GM19468 (cell line): ENCODE data around the gene OGFOD1.
A peak's percentile ranks its signal among the peaks of the same experiment; 100 is the strongest.

Experiments
- ATAC-seq: cut with Tn5 transposase; IDR thresholded peaks from one replicate; pipeline ENCODE4 v1.9.1; 2021; ENCODE audit warnings: mild to moderate bottlenecking, moderate library complexity, moderate number of reproducible peaks; ENCODE audit not compliant: unreplicated experiment; ENCODE audit errors: extremely low read depth

Gene OGFOD1

GRCh38 chr16:56425439-56425832 lies 25.9 kb upstream of the OGFOD1 start, which contains the start of gene AMFR:
Gene AMFR, minus strand, starts transcription at chr16:56425545. Its CDS starts 218 bp downstream, at chr16:56425327.
- ATAC-seq = peak; percentile 51

DNA sequence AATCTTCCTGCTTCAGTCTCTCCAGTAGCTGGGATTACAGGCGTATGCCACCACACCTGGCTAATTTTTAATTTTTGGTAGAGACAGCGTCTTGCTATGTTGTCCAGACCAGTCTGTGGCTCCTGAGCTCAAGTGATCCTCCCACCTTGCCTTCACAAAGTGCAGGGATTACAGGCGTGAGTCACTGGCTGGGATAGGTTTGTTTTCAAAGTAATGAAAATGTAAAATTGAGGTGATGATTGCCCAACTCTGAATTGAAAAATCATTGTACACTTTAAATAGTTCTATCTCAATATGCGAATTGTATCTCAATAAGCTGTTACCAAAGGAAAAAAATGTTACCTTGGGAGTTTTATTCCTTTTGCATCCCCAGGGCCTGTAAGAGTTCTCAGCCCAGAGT lies 24.8 kb upstream of the OGFOD1 start:
- ATAC-seq = no peak

GRCh38 chr16:56428091-56428490 lies 23.3 kb upstream of the OGFOD1 start:
- no peak for ATAC-seq

DNA sequence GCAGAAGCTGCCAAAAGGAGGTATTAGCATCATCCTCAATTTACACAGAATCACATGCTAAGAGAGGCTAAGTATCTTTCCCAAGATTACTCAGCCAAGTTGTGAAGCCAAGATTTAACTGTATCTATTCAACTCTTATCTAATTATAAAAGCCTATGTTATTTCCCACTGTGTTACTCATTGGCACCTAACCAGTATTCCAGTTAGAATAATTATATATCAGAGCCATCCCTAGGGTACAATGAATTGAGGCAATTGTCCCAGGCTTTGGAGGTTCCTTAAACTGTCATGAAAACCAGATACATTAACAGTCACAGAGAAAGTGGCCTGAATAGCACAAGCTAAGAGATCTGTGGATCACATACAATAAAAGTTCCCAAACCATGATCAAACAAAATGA lies 15.1 kb upstream of the OGFOD1 start:
- no peak for ATAC-seq

DNA sequence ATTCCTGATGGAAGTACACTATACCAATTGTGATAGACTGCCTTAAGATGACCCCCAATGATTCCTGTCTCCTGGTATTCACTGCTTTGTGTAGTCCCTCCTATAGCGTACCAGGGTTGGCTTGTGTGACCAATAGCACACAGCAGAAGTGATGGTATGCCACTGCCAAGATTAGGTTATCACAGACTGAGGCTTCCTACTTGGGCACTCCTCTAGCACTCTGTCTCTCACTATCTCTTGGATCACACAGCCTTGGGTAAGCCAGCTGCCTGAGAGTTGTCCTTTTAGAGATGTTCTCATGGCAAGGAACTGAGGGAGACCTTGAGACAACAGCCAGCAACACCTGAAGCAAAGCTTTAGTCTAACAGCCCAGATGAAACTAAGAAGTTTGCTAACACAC lies 13.3 kb upstream of the OGFOD1 start:
- no peak for ATAC-seq

- no peak for ATAC-seq
These were observed 4.1 kb upstream of the OGFOD1 start for GRCh38 chr16:56447286-56447685.

DNA sequence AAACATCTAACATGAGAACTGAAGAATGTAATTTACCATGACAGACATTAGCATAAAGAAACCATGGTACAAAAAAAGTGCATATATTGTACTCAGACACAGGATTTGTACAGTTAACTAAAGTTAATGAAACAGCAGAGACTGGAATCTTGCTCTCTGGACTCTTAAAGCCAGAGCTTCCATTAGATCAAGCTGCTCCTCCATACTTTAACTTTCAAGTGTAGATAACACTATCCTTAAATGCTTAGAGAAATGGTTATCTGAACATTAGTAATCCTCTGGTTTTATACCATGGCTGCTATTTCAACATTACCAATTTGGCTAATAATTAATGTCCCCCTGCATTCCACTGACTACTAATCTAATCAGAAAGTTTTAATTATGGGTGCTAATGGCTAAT lies 3.3 kb upstream of the OGFOD1 start:
- ATAC-seq = no peak

DNA sequence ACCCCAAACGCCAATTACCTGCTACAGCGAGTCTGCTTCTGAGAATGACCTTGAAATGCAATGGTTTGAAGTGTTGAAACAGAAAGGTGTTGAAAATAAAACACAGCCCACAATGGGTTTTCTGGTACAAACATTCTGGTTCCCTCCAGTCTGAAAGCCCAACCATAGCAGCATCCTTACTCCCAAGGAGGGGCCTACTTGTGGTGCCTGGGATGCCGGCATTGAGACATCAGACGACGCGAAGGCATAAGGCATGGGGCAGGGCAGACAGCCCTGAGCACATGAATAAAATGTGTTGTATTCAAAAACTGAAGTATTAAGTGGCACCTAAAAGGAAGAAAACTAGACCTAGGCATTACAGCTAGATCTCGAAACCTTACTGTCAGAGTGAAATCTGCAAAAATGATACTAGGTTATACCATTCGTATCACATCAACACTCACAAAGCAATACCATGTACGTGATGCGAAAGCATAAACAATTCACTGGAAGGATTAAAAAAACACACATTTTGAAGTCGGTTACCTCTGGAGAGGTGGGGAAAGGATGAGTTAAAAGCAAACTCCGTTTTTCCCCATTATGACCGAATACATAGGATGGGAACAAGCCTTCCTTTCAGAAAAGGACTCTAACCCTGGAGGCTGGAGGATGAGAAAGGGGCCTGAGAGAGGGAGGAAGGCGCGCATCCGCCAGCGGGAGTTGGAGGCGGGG lies 924 bp upstream of the OGFOD1 start:
- ATAC-seq = no peak

DNA sequence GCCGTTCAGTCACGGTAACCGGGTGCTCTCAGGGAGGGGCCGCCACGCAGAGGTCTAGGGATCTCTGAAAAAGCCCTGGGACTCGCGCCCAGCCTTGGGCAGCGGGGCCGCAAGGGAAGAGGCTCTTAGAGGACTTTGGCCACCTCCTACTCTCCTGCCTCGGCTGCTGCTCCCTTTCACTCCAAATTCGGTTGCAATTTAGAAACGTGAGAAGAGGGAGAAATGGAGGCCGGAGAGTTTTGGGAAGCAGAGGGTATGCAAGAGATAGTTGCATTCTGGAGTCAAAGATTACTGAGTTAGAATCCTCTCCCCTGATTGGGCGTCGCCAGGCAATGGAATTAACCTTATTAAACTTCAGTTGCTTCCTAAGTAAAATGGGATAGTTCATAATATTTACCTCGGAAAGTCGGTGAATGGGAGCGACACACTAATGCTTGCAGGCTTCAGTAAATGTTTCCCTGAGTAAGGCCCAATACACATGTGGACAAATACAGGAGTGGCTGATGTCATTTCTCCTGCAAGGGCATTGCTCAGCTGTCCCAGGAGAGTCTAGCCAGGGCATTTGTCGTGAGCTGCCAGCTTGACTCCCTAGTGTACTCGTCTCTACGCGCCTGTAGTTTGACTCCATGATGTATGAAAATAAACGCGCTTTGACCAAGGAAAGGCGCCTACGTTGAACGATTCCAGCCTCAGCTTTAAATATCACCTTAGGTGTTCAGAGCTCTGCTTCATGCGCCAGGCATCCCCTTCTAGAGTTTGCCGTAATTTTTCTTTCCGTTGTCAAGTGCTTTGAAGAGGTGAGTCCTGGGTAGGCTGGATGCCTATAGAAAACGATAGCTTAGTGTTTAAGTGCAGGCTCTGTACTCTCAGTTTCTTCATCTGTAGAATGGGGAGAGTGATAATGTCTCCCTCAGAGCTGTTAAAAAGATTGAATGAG lies 667 bp downstream of the OGFOD1 start:
- peak; percentile 6 for ATAC-seq

DNA sequence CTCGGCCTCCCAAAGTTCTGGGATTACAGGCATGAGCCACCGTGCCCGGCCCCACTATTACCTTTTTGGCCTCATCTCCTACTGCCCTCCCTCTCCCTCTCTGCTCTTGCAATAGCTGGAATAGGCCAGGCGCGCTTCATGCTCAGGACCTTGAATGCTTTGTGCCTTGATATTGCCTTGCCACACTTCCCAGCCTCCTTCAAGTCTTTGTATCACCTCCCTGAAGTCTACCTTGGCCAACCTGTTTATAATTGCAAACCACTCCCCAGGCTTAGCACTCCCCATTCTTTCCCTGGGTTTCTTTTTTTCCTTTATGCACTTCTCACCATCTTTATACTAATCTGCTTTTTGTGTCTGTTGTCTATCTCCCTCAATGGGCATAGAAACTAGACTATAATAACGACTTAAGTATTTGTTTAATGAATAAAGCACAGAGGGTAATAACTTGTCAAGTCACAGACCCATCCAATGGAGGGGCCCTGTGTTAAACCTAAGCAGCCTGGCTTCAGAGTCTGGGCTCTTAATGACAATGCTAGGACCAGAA lies 6.6 kb downstream of the OGFOD1 start:
- no peak for ATAC-seq

DNA sequence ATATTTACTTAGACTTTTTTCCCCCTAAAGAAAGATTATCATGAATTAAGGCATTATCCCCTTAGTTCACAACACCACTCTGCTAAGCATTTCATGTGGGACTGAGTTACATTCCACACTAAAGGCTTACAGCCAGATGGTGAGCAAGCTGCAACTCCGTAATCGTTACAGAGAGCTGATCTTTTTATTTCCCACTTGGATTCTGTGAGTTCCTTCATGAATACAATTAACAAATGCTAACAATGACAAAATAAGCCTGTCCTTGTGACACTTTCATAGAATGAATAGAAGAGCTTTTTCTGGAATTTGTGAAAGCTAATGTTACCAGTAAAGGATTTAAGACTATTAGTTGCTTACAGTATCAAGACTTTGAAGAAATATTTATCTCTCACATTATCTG lies 8.7 kb downstream of the OGFOD1 start:
- ATAC-seq = no peak

GRCh38 chr16:56462064-56462796 lies 10.9 kb downstream of the OGFOD1 start:
- ATAC-seq = no peak

DNA sequence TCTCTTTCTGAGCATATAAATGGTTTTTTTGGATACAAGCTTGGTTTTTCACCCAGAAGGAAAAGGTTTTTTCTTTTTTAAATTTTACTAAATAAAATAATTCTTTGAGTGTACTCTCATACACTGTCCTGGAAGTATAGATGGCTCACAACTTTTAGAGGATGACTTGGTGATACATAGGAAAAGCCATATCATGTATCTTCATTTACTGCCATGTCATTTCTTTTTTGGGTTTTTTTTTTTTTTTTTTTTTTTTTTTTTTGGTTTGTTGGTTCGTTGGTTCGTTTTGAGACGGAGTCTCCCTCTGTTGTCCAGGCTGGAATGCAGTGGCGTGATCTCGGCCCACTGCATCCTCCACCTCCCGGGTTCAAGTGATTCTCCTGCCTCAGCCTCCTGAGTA lies 11.8 kb downstream of the OGFOD1 start:
- no peak for ATAC-seq

DNA sequence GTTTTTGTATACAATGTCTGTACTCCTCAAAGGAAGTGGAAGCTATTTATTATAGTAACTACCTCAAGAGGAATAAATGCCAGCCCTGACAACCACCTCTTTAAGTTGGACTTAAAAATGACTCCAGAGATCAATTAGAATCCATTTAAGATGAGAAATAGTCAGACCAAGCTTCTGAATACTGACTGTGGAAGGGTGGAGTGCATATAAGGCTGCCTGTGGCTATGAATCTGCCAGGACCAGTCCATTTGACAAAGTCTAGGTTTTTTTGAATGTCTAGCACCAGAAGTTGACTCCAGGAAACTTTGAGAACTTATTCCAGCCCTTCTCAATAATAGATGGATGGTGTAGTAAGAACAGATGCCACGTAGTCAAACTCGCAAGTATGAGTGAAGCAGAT lies 15.0 kb downstream of the OGFOD1 start:
- ATAC-seq = no peak

GRCh38 chr16:56468800-56469199 lies 17.4 kb downstream of the OGFOD1 start:
- no peak for ATAC-seq

DNA sequence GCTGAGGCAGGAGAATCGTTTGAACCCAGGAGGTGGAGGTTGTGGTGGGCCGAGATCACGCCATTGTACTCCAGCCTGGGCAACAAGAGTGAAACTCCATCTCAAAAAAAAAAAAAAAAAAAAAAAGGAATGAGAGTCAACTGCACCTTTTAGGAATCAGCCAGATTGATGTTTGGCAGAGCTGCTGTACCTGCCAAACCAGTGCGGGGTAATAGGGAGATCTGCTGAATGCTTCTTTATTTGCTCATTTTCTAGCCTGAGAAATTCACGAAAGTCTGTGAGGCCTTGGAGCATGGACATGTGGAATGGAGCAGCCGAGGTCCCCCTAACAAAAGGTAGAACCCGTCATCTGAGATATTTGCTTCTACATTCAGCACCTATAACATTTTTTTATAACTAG lies 18.4 kb downstream of the OGFOD1 start:
- ATAC-seq = no peak

DNA sequence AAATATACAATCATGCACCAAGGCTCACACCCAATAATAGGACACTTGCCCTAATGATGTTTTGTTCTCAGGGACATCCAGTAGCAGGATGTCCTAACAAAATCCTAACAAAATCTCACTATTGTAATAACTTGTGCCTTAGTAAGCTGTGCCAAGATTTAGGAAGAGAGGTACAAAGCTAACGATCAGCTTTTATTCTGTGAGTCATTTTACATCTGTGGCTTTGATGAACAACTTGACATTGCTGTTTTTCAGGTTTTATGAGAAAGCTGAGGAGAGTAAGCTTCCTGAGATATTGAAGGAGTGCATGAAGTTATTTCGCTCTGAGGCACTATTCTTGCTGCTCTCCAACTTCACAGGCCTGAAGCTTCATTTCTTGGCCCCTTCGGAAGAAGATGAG lies 18.9 kb downstream of the OGFOD1 start:
- ATAC-seq = no peak

DNA sequence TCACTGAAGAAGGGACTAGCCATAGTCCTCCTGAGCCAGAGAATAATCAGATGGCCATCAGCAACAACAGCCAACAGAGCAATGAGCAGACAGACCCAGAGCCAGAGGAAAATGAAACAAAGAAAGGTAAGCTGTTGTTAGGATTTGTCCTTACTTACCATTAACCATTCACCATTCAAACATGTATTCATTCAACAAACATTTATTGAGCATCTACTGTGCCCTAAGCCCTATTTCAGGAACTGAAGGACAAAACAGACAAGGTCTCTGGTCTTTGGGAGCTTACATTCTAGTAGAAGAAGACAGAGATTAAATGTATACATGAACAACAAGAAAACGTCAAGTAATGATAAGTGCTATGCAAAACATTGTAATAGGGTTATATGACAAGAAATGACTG lies 19.3 kb downstream of the OGFOD1 start:
- ATAC-seq = no peak

DNA sequence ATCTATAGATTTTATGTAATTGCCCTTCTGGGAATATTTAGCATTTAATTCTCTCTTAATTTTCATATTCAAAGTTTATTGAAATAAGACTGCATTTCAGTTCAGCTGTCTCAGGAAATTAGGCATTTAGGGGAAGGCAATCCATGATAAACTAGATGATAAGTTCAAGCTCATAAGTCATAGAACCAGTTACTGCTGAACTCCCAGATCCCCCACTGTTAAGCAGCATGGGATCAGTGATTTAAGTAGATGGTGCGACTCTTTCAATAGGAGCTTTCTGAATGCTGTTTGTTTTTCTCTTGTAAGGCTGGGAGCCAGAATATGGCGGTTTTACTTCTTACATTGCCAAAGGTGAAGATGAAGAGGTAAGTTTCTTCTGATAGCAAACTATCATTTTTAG lies 23.8 kb downstream of the OGFOD1 start:
- ATAC-seq = no peak

- no peak for ATAC-seq
These were observed 25.9 kb downstream of the OGFOD1 start for GRCh38 chr16:56477096-56477878.
